GM19035 (cell line): ENCODE data around the gene GNAZ.
"Not testable (repeated sequence)": the region's sequence is repeated elsewhere in the genome, so short reads cannot be mapped to it uniquely, and the experiment has no call there.

Source experiments
- ATAC-seq: cut with Tn5 transposase; IDR thresholded peaks from one replicate; pipeline ENCODE4 v1.9.1; 2021; ENCODE audit not compliant: unreplicated experiment

GNAZ gene

GRCh38 chr22:23042179-23042578 is 28.1 kb upstream of the GNAZ start:
- no peak for ATAC-seq

- ATAC-seq = no peak
Measured at GRCh38 chr22:23044570-23044969, 25.7 kb upstream of the GNAZ start.

DNA sequence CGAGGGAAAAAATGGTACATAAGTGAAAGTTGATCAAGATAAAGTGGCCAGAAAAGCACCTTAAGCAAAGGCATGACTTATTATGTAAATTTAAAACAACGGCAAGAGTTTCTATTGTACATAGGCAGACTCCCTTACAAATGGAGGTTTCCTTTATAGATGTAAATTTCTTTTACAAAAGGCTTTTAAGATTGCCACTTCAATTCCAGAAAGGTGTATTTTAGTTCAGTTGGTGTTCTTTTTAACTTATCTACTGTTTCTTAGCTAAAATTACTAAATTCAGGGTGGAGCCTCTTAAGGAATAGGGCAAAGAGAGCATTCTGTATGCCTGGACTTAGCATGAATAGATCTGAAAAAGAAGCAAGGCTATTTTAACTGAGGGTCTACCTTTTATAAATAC is 24.9 kb upstream of the GNAZ start:
- ATAC-seq = no peak

DNA sequence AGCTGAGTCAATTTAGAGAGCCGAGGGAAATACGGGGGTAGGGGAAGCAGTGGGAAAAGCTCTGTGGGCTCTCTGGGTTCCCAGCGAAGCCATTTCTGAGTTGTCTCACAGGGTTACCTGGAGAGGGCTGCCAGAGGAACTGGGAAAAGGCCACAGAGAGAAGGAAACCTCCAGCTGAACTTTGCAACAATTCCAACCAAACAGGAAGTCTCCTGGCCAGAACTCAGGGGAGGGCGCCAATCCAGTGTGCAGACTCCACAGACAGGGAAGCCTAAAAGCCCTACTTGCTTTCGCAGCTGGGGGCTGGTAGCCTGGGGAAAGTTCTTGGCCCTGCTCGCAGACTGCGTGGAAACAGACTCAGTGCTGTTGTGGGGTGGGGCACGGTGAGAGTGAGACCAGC is 23.1 kb upstream of the GNAZ start:
- no peak for ATAC-seq

DNA sequence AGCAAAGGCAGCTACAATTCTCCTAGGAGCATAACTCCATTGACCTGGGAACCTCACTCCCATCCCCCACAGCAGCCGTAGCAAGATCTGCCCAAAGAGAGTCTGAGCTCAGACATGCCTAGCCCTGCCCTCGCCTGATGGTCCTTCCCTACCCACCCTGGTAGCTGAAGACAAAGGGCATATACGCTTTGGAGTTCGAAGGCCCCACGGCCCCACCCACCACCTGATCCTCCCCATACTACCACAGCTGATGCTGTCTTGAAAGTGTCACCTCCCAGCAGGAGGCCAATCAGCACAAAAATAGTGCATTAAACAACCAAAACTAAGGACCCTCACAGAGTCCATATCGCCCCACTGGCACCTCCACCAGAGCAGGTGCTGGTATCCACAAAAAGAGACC is 22.6 kb upstream of the GNAZ start:
- no peak for ATAC-seq

GRCh38 chr22:23050546-23050945 is 19.8 kb upstream of the GNAZ start:
- not testable (repeated sequence) for ATAC-seq

- no peak for ATAC-seq
Measured at GRCh38 chr22:23053051-23053707, 17.1 kb upstream of the GNAZ start.

DNA sequence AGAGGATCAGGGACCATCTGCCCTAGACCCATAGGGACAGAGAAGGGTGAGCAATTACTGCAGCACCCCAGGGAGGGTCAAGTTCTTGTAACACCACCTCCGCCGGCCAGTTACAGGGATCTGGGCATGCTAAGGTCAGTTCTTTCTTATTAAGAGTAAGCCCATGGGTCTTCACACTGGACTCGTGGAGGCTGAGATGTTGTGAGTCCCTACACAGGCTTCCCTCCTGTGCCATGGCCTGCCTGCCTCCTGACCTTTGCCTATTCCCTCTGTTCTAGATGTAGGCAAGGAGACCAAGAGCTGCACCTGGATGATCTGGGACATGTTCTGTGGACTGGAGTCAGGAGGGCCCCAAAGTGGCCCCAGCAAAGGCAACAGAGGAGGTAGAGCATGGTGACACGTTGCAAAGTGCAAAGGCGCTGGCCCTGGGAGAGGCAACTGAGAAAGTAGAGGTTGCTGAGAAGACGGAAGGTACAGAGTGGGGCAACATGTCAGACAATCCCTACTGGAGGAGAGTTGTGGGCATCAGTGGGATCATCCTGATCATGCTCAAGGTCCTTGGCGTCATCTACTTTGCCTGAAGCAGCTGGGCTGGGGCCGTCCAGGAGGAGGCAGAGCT is 16.3 kb upstream of the GNAZ start:
- ATAC-seq = no peak

DNA sequence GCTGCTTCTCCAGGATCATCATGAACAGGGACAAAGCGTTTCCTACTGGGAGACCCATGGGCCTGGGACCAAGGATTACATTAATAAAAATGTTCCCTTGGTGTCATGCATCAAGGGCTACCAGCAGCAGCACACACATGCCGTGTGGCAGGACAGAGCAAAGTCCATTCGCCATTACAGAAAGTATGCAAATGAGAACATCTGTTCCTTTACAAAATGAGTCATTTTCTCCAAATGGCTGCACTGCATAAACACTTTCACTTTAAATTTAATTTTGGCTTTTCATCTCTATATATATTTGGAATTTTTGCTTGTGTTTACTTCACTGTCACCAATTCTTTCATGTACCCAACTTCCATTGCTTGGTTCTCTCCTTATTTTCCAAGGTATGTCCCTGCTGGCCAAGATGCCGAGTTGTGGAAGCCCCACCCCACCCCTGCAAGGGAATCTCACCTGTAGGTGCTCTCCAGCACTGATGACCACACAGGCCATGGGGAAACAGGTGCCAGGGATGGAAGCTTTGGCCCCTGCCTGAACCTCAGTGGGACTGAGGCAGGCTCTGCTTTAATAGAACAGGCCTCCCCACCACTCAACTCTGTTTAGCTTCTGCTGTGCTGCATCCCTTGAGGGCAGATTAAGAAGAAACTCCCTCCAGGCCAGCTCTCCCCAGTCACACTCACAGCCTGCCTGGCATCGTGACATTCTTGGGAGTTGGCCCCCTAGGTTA is 15.6 kb upstream of the GNAZ start:
- no peak for ATAC-seq

- no peak for ATAC-seq
Measured at GRCh38 chr22:23055449-23056179, 14.7 kb upstream of the GNAZ start.

DNA sequence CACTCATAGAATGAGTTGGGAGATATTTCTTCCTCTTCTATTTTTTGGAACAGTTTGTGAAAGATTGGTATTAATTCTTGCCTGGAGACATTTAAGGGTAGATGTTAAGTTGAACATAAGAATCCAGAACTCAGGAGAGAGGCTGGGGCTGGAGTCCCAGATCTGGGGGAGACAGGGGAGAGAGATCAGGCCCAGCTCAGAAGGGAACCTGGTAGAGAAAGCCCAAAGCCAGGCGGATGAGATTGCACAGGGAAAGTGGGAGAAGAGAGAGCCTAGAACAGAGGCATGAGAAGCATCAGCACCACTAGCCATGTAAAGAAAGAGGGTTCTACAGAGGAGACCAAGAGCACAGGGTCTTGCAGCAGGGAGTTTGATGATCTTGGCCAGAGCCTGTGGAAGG is 13.0 kb upstream of the GNAZ start:
- ATAC-seq = no peak

DNA sequence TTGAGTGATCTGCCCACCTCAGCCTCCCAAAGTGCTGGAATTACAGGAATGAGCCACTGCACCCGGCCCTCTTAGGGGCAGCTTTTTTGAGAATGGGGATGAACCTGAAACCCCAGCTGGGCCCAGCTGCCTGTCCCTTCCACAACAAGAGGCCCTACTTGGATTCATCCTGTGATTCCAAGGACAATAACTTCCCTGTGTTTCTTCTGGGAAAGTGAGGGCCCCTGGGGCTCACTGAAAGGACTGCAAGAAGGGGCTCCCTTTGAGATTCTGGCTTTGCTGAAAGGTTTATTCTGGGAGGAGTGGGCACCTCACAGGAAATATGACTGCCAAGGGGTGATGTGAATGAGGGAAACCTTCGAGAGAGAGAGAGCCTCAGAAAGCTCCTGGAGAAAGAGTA is 12.3 kb upstream of the GNAZ start:
- ATAC-seq = no peak

GRCh38 chr22:23058481-23059283 is 11.6 kb upstream of the GNAZ start:
- ATAC-seq = no peak

GRCh38 chr22:23059284-23059948 is 10.9 kb upstream of the GNAZ start:
- no peak for ATAC-seq

GRCh38 chr22:23060612-23061400 is 9.5 kb upstream of the GNAZ start:
- no peak for ATAC-seq

GRCh38 chr22:23061471-23062280 is 8.6 kb upstream of the GNAZ start:
- no peak for ATAC-seq

DNA sequence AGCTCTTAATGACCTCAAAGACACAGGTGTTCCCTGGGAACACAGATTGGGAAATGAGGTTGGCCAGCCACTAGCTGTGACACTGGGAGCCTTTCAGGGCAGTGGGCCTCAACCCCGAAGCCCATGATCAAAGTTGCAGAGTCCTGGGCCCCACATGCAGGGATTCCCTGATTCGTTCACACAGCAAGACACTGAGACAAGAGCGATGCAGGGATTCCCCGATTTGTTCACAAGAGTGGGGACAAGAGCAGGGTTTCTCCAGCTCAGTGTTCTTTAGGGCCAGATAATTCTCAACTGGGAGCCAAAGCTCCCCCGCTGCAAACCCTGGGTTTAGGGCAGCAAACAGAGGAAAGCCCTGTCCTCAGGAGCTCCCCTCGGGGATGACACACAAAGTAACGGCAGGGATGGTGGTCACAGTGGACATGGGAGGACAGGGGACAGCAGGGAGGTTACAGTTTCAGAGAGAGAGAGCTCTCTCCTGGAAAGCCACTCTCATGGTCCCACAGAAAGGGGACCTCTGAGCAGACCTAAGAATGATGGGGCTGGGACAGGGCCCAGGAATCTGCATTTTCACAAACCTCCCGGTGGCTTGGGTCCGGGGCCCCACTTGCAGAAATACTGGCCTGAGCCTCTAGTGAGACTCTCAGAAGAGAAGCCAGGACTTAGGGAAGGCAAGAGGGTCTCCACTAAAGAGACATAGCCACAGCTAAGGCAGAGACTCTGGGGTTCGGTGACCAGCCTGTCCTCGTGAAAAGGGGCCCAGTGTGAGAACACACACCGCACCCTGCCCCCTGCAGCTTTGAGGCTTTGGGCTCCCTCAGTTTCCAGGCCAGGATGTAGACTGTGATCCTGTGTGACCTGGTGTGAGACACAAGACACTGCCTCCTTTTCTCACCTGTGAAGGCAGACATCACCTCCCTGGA is 7.4 kb upstream of the GNAZ start:
- no peak for ATAC-seq
